AG04450 (cell line): Measurements from ENCODE around the gene SFRP5. TPM values are rescaled to one million over a fixed set of nuclear protein-coding genes. Genes with fewer than 3 reads are reported as not detected.

ENCODE experiments used
- CTCF ChIA-PET: fragments of 300-600, 350-600 bp; formaldehyde crosslinking; extraction: SDS; loops from one replicate; lab custom pipeline; 2022; ENCODE audit warnings: antibody characterized with exemption, inconsistent platforms; lab: Charles Lee
- POLR2A ChIA-PET: fragments of 350-600 bp; formaldehyde crosslinking; extraction: SDS; loops from one replicate; lab custom pipeline; 2021; ENCODE audit warnings: antibody characterized with exemption, inconsistent platforms; lab: Yijun Ruan, JAX
- DNase-seq: peaks from one replicate; pipeline ENCODE4 v3.0.0-alpha.2; 2011; ENCODE audit warnings: low read depth, low spot score
- H3K27ac ChIP-seq: one replicate; pipeline ENCODE4 v1.5.1; 2012; ENCODE audit warnings: low read depth, low read length, control low read depth
- H3K27me3 ChIP-seq: one replicate; pipeline ENCODE4 v1.6.0; 2012; ENCODE audit warnings: low read length; ENCODE audit not compliant: control insufficient read depth, insufficient read depth
- H3K4me3 ChIP-seq: 2 replicates; pipeline ENCODE4 v1.5.1; 2011; ENCODE audit warnings: mild to moderate bottlenecking, low read depth, low read length, control low read depth
- H3K9me3 ChIP-seq: 2 replicates; pipeline ENCODE4 v1.5.1; 2012; ENCODE audit warnings: low read length; ENCODE audit not compliant: control insufficient read depth, insufficient read depth
- polyA plus RNA-seq: library from polyadenylated mRNA; depleted of rRNA; stranded (reverse); fragments of >200 nt; gene quantifications from 2 replicates; pipeline ENCODE4 v1.2.3, GENCODE V29; 2011
- TF ChIP-seq, protein P1 (sequence below): IDR thresholded peaks from 2 replicates; pipeline ENCODE4 v1.5.1; 2011; ENCODE audit warnings: low read depth, low read length, control low read depth, inconsistent platforms

SFRP5 gene
- polyA plus RNA-seq, 1 experiment, result not detected

DNA sequence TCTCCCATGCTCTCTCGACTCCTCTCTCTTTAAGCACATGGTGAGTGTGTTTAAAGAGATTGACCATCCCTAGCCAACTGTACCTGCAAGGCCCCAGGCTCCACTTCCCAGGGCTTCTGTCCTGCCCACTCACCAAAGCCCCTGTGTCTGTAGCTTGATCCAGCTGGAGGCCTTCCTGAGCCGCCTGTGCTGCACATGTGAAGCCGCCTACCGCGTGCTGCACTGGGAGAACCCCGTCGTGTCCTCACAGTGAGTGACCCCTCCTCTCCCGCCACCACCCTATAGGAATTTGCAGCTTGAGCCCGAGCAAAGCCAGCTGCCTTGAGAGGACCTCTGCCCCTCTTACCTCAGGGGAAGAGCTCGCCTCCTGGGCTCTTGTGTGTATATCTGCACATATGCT lies 23.7 kb downstream of the SFRP5 start:
- POLR2A ChIA-PET, result no interaction called here
- TF ChIP-seq, protein P1, sequence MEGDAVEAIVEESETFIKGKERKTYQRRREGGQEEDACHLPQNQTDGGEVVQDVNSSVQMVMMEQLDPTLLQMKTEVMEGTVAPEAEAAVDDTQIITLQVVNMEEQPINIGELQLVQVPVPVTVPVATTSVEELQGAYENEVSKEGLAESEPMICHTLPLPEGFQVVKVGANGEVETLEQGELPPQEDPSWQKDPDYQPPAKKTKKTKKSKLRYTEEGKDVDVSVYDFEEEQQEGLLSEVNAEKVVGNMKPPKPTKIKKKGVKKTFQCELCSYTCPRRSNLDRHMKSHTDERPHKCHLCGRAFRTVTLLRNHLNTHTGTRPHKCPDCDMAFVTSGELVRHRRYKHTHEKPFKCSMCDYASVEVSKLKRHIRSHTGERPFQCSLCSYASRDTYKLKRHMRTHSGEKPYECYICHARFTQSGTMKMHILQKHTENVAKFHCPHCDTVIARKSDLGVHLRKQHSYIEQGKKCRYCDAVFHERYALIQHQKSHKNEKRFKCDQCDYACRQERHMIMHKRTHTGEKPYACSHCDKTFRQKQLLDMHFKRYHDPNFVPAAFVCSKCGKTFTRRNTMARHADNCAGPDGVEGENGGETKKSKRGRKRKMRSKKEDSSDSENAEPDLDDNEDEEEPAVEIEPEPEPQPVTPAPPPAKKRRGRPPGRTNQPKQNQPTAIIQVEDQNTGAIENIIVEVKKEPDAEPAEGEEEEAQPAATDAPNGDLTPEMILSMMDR, result no peak
- CTCF ChIA-PET, result interaction anchor here (0.7 to 0.9 kb wide), 2 partner anchors 44 to 47 kb away, joined by 3 read pairs; no protein-coding TSS in a partner anchor
- H3K4me3 ChIP-seq, result no peak overlapping the region
- no peaks in the 10 kb centered on the region for H3K27me3 ChIP-seq
- DNase-seq, result no peak
- H3K9me3 ChIP-seq, result no peaks in the 10 kb centered on the region
- H3K27ac ChIP-seq, result no peak overlapping the region

GRCh38 chr10:97747573-97747972 lies 24.2 kb downstream of the SFRP5 start:
- POLR2A ChIA-PET, result no interaction called here
- no peak overlapping the region for H3K27ac ChIP-seq
- CTCF ChIA-PET, result interaction anchor here (0.7 to 1.5 kb wide), 4 partner anchors 12 to 46 kb away, joined by 3 to 13 read pairs (median 4); no protein-coding TSS in a partner anchor
- H3K4me3 ChIP-seq, result no peak overlapping the region
- TF ChIP-seq, protein P1, result no peak
- no peaks in the 10 kb centered on the region for H3K27me3 ChIP-seq
- no peak for DNase-seq
- H3K9me3 ChIP-seq, result no peaks in the 10 kb centered on the region

DNA sequence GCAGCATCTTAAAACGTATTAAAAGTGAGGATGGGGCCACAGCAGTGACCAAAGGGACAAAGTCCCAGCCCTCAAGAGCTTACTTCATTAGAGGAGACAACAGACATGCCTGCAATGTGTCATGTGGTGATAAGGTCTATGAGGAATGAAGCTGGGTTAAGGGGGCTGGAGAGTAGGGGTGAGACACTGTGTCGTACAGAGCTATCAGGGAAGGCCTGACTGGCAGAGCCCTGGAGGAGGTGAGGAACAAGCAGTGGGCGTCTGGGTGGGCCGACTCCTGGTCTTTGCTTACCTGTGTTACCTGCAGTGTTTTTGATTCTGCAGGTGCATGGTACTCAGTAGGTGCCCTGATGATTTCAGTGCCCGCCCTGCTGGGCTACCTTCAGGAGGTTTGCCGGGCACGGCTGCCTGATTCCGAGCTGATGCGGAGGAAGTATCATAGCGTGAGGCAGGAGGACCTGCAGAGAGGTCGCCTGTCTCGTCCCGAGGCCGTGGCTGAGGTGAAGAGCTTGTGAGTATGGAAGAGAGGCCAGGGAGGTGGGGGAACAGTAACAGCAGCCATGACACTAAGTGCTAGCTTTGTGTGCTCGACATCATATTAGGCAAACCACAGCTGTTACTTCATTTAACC lies 27.3 kb downstream of the SFRP5 start:
- Histone ChIP-seq H3K27me3 (no peaks in the 10 kb centered on the region), H3K9me3 (no peaks in the 10 kb centered on the region), H3K4me3 (no peak overlapping the region), H3K27ac (no peak overlapping the region)
- ChIA-PET CTCF (interaction anchor here (0.7 to 1.8 kb wide), 4 partner anchors 14 to 565 kb away, joined by 3 to 7 read pairs (median 4); no protein-coding TSS in a partner anchor), POLR2A (no interaction called here)
- no peak for DNase-seq
- TF ChIP-seq, protein P1, result no peak

DNA sequence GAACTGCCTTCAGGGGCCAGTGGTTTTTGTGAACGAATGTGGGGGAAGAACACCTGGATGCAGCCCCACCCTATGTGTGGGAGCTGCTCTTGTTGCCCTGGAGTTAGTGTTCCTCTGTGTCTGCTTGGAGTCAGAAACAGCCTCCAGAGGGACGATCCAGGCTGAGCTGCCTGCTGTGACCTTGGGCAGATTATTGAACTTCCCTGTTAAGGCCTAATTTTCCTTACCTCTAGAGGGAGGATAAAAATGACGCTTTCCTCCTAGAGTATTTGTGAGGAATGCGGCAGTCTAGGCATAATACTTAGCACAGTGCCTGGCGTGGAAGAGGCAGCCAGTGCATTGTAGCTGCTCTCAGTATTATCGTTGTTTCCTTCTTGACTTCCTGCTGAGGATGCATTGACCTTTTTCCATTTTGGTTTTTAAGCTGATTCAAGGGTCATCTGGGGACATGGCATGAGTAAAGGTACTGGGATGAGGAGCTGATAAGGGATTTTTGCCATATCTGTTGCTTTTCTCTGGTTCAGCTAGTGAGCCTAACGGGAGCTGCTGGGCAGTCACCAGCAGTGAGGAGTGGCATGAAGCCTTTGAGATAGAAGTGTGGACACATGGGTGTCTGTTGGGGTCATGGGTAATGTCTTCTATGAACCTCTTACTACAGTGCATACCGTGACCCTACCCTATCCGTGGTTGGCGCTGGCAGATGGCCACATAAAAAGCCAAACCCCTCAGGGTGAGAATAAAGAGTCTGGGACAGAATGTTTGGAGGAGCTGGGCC lies 28.4 kb downstream of the SFRP5 start:
- ChIA-PET CTCF (interaction anchor here (0.7 to 1.8 kb wide), 4 partner anchors 15 to 566 kb away, joined by 3 to 7 read pairs (median 4); no protein-coding TSS in a partner anchor), POLR2A (interaction anchor here (0.5 kb wide), 1 partner anchor 20 kb away, joined by 3 read pairs; no protein-coding TSS in a partner anchor)
- no peak overlapping the region for H3K27ac ChIP-seq
- H3K9me3 ChIP-seq, result no peaks in the 10 kb centered on the region
- H3K4me3 ChIP-seq, result no peak overlapping the region
- no peaks in the 10 kb centered on the region for H3K27me3 ChIP-seq
- TF ChIP-seq, protein P1, result no peak
- no peak for DNase-seq

DNA sequence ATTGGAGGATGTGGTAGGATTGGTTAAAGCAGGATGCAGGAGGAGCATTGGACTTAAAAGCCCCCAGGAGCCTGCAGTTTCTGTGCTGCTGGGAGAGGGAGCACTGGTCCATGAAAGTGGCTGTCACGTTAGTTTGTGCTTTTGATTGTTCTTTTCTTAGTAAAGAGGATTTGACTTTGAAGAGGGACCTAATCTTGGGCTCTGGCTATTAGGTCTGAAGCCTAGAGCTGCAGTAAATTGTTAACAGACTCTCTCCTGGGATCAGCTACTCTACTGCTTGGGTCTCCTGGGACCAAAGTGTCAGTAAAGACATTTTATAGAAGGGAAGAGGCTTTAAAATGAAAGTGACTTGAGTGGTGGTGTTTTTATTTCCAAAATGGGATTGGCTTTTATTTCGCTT lies 31.2 kb downstream of the SFRP5 start:
- ChIA-PET POLR2A (no interaction called here), CTCF (no interaction called here)
- Histone ChIP-seq H3K9me3 (no peaks in the 10 kb centered on the region; the same call in 1 of the 2 replicates), H3K4me3 (no peak overlapping the region), H3K27ac (no peak overlapping the region), H3K27me3 (no peaks in the 10 kb centered on the region)
- no peak for DNase-seq
- TF ChIP-seq, protein P1, result no peak
